ENCODE results near the gene ITIH3.

- no peak for TF ChIP-seq POLR2A (IDR thresholded peaks at IDR 0.05; ENCODE audit: low read length)
- no peak for TF ChIP-seq GATA1 (IDR thresholded peaks at IDR 0.05; ENCODE audit: low read depth, low read length)
These were observed 42.4 kb downstream of the ITIH3 start for GRCh38 chr3:52836986-52837385.

Data from erythroblast (primary cell).